ENCODE results near the gene KIAA1217.

DNA sequence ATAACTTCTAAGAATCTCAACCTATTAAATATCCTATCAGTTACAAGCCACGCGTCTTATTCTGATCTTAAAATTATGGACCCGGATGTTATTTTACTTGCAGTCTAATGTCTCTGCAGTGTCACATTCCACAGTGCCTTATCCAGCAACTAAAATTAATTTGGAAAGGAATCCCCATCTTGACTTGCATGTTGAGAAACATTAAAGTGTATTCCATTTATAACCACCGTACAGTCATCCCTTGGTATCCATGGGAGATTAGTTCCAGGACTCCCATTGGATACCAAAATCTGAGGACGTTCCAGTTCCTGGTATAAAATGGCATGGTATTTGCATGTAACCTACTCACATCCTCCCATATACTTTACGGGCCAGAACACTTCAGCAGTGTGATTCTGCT lies 320.0 kb downstream of the KIAA1217 start:
- TF ChIP-seq TAF1 (IDR thresholded peaks at IDR 0.05; ENCODE audit: borderline replicate concordance, insufficient read depth, low read length): no peak
- TF ChIP-seq POLR2AphosphoS5 (IDR thresholded peaks at IDR 0.05; ENCODE audit: low read depth, low read length): no peak
- no peak for TF ChIP-seq REST (IDR thresholded peaks at IDR 0.05; ENCODE audit: insufficient read depth in 1 of 2, low read depth in 2 of 2, low read length in 2 of 2)
- TF ChIP-seq FOXP2 (optimal IDR thresholded peaks at IDR 0.05; ENCODE audit: borderline replicate concordance, extremely low read depth, extremely low read length, insufficient read depth): no peak
- no peak for TF ChIP-seq SIN3A (IDR thresholded peaks at IDR 0.05; ENCODE audit: borderline replicate concordance, insufficient read depth, low read length)

Measured in PFSK-1 (cell line).